BLaER1 treated with 17β-estradiol and CSF1 and Interleukin-3, amounts not matched to agents 10 nM and 100 nM (cell line): ENCODE data around the gene FBN3.

Experiments
- H3K27ac ChIP-seq, 11 experiments: shearing (Covaris generic); formaldehyde crosslinking; 2 replicates each; pipeline ENCODE4 v1.8.1; 2022
- H3K27me3 ChIP-seq, 11 experiments: shearing (Covaris generic); formaldehyde crosslinking; 2 replicates each; pipeline ENCODE4 v1.8.1; 2022
- H3K36me3 ChIP-seq, 11 experiments: shearing (Covaris generic); formaldehyde crosslinking; 2 replicates each; pipeline ENCODE4 v1.8.1; 2022
- H3K4me1 ChIP-seq, 10 experiments: shearing (Covaris generic); formaldehyde crosslinking; 2 replicates each; pipeline ENCODE4 v1.8.1; 2022
- H3K4me2 ChIP-seq, 11 experiments: shearing (Covaris generic); formaldehyde crosslinking; 2 replicates each; pipeline ENCODE4 v1.8.1; 2022
- H3K4me3 ChIP-seq, 10 experiments: shearing (Covaris generic); formaldehyde crosslinking; 2 replicates each; pipeline ENCODE4 v1.8.1; 2022
- H3K9ac ChIP-seq, 11 experiments: shearing (Covaris generic); formaldehyde crosslinking; 2 replicates each; pipeline ENCODE4 v1.8.1; 2022
- H3K9me3 ChIP-seq, 11 experiments: shearing (Covaris generic); formaldehyde crosslinking; replicated peaks in 1 of 11; 2 replicates each; pipeline ENCODE4 v1.8.1; 2022
- H4K20me1 ChIP-seq, 11 experiments: shearing (Covaris generic); formaldehyde crosslinking; 2 replicates each; pipeline ENCODE4 v1.8.1; 2022
- Cebpa-rat ChIP-seq, 11 experiments: shearing (Covaris generic); IDR thresholded peaks; 2 replicates each; pipeline ENCODE4 v1.8.1; 2022

FBN3 gene

DNA sequence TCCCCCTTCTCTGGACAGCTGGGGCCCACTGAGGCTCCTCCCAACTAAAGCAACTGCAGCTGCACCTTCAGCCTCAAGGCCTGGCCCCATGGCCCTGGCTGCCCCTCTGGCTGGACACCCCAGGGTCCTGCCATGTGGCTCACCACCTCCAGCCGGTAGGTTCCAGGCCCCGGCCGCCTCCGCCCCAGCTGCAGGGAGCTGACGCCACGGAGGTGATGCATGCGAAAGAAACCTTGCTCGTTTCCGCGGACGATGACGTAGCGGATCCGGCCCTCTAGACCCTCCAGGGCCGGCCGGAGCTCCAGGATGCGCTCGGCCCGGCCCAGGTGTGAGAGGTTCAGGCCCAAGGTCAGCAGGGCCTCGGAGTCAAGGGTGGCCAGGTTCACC lies 83.5 kb downstream of the FBN3 start:
- H3K4me2 ChIP-seq = peak overlapping the region; percentile 14 to 76 (median 62); a peak in 19 of 22 replicates
- no peak overlapping the region for H3K4me3 ChIP-seq
- H3K27me3 ChIP-seq = no peaks in the 10 kb centered on the region

DNA sequence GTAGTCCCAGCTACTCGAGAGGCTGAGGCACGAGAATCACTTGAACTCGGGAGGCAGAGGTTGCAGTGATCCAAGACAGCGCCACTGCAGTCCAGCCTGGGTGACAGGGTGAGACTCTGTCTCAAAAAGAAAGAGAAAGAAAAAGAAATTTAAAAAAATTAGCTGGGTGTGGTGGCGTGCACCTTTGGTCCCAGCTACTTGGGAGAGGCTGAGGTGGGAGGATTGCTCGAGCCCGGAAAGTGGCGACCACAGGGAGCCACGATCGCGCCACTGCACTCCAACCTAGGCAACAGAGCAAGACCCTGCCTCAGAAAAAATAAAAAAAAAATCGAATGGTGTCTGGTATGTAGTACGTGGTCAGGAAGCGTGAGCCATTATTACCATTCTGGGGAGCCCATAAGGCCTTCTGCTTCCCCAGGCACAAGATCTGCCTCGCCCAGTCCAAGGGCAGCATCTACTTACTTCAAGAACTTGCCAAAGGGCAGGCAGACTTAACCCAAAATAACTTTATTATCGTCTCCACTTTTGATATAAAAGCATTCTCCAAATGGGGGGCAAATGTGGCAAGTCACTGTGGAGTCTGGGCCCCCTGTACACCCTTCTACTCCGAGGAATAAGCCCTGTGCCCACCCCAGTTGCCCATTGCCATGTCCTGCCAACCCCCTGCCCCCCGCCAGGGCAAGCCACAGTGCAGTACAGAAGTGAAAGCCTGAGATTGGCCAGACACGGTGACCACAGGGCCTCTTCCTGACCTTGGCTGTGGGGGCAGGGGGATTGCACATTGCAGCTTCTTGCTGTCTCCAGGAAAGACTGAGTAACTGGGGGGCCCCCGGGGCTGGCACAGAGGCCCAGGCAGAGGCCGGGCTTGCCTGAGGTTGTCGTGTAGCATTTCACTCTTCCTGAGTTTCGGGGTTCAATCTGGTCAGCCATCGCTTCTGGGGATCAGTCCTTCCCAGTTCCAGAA lies 84.2 kb downstream of the FBN3 start:
- Histone ChIP-seq H3K4me3 (no peak overlapping the region), H3K4me1 (peaks cover 7 to 19% (median 12%) of the 10 kb centered on the region in 10 experiments; a peak in 17 of 20 replicates), H3K9ac (peak overlapping the region in 4 of 11 experiments; percentile 2 to 42 (median 13); a peak in 4 of 22 replicates), H3K27me3 (no peaks in the 10 kb centered on the region), H4K20me1 (no peaks in the 10 kb centered on the region; a peak in 2 of 22 replicates), H3K27ac (peak overlapping the region in 5 of 11 experiments; percentile 4 to 25 (median 9); a peak in 5 of 22 replicates), H3K36me3 (no peaks in the 10 kb centered on the region), H3K9me3 (peaks cover 10 to 15% (median 12%) of the 10 kb centered on the region in 11 experiments), H3K4me2 (peak overlapping the region; percentile 14 to 76 (median 62); a peak in 19 of 22 replicates)
- no peak for TF ChIP-seq Cebpa-rat (IDR thresholded peaks at IDR 0.05)

More for the DNA sequence above, 83.5 kb downstream of the FBN3 start:
- no peak for TF ChIP-seq Cebpa-rat (IDR thresholded peaks at IDR 0.05)
- peaks cover 7 to 19% (median 12%) of the 10 kb centered on the region in 10 experiments; a peak in 17 of 20 replicates for H3K4me1 ChIP-seq
- peaks cover 13 to 22% (median 17%) of the 10 kb centered on the region in 11 experiments for H3K9me3 ChIP-seq
- H3K9ac ChIP-seq = peak overlapping the region in 3 of 11 experiments; percentile 2 to 42 (median 21); a peak in 2 of 22 replicates
- H4K20me1 ChIP-seq = no peaks in the 10 kb centered on the region; a peak in 2 of 22 replicates
- H3K36me3 ChIP-seq = no peaks in the 10 kb centered on the region
- H3K27ac ChIP-seq = peak overlapping the region in 4 of 11 experiments; percentile 4 to 25 (median 10); a peak in 3 of 22 replicates

DNA sequence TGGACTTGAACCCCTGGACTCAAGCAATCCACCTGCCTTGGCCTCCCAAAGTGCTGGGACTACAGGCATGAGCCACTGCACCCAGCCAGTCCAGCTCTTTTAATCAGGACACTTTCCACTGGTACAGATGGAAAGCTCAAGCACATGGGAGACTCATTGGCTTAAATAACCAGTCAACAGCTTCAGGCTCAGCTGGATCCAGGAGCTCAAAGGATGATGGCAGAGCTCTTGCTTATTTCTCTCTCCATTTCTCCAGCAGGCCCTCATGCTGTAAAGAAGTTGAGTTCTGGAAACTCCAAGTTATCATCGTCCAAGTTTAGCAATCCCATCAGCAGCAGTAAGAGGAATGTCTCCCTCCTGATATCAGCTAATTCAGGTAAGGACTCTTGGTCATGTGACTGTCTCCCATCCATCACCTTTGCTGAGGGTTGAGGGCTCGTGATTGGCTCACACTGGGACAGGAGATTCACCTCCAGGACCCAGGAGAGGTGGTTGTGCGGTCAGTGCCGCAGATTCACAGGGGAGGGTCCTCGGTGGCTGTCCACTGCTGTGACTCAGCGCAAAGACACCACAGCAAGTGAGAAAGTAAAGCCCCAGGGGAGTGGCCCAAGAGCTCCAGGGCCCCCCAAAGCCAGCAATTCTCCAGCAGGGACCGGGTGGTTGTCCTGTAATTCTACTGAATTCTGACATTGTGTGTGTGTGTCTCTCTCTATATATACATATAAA lies 91.7 kb downstream of the FBN3 start:
- H3K9ac ChIP-seq = no peak overlapping the region
- no peak for TF ChIP-seq Cebpa-rat (IDR thresholded peaks at IDR 0.05)
- H4K20me1 ChIP-seq = no peaks in the 10 kb centered on the region; a peak in 1 of 22 replicates
- H3K27ac ChIP-seq = no peak overlapping the region
- H3K9me3 ChIP-seq = no peaks in the 10 kb centered on the region
- H3K4me3 ChIP-seq = no peak overlapping the region
- H3K27me3 ChIP-seq = no peaks in the 10 kb centered on the region
- H3K4me1 ChIP-seq = peaks cover 0 to 11% (median 2%) of the 10 kb centered on the region in 10 experiments; a peak in 12 of 20 replicates
- H3K36me3 ChIP-seq = no peaks in the 10 kb centered on the region
- H3K4me2 ChIP-seq = no peak overlapping the region

DNA sequence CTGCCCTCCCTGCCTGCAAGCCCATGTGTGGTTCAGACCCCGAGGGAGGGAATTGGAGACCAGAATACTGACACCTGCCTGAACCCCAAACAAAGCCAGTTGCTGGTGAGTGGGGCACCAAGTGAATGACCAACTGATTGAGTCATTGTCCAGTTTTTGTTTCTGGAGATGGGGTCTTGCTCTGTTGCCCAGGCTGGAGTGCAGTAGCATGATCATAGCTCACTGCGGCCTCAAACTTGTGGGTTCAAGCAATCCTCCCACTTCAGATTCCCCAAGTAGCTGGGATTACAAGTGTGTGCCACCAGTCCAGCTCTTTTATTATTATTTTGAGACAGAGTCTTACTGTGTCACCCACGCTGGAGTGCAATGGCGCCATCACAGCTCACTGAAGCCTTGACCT lies 92.9 kb downstream of the FBN3 start:
- Histone ChIP-seq H3K4me2 (no peak overlapping the region), H3K4me3 (no peak overlapping the region), H3K4me1 (peaks cover 8 to 23% (median 14%) of the 10 kb centered on the region in 10 experiments), H3K9me3 (no peaks in the 10 kb centered on the region), H3K27ac (no peak overlapping the region), H3K36me3 (no peaks in the 10 kb centered on the region), H3K9ac (no peak overlapping the region), H3K27me3 (no peaks in the 10 kb centered on the region), H4K20me1 (no peaks in the 10 kb centered on the region)
- TF ChIP-seq Cebpa-rat (IDR thresholded peaks at IDR 0.05) = no peak

DNA sequence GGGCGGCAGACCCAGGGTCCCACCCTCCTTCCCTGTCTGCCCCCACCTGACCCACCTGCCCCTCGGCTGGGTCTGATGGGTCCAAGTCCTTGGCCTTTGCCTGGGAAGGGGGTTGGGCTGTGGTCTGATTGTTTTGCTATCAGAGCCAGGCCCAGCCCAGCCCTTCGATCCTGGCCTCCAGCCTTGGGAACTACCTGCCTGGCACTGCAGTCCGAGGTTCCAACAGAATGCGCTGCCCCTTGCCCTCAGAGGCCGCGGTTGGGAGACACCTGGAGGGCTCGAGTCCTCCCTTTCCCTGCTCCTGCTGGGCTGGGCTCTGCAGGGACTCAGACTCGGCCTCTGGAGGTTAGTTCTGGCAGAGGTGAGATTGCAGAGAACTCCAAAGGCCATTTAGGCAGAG lies 95.2 kb downstream of the FBN3 start:
- Histone ChIP-seq H3K4me2 (no peak overlapping the region), H3K36me3 (no peaks in the 10 kb centered on the region), H3K4me3 (no peak overlapping the region), H3K9me3 (no peaks in the 10 kb centered on the region), H4K20me1 (no peaks in the 10 kb centered on the region), H3K27me3 (no peaks in the 10 kb centered on the region), H3K9ac (no peak overlapping the region), H3K4me1 (peaks cover 15 to 38% (median 27%) of the 10 kb centered on the region in 10 experiments), H3K27ac (no peak overlapping the region)
- no peak for TF ChIP-seq Cebpa-rat (IDR thresholded peaks at IDR 0.05)

DNA sequence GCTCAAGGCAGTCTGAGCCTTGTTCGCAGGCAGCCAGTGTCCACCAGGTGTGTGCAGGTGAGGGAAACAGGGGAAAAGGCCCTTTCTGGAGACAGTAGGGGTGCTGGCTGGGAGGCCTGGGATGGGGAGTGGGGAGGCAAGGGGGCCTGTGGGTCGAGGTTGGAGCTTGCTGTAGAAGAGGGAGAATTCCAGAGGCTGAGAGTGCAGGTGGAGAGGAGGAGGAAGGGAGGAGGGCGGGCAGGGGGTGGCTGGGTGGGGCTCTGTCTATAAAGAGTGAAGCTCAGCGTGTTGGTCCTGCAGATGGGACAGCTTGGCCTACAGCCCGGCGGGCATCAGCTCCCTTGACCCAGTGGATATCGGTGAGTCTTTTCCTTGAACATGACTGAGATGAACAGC lies 96.9 kb downstream of the FBN3 start, which contains the start of gene CCL25:
Gene CCL25, plus strand, starts transcription at position 297 of the 396 bp plus-strand sequence. CDS start 290 bp downstream, outside the sequence.
- H3K4me2 ChIP-seq = peak within 1 kb of the TSS; percentile 74 to 95 (median 85)
- H3K4me3 ChIP-seq = peak within 1 kb of the TSS in 1 of 10 experiments; percentile 35; a peak in 2 of 20 replicates
- no peaks in the 10 kb centered on the region for H4K20me1 ChIP-seq
- no peak for TF ChIP-seq Cebpa-rat (IDR thresholded peaks at IDR 0.05)
- H3K27me3 ChIP-seq = no peaks in the 10 kb centered on the region
- peaks cover 15 to 38% (median 27%) of the 10 kb centered on the region in 10 experiments for H3K4me1 ChIP-seq
- H3K9ac ChIP-seq = peak within 1 kb of the TSS in 5 of 11 experiments; percentile 36 to 51 (median 48); a peak in 6 of 22 replicates
- no peaks in the 10 kb centered on the region for H3K36me3 ChIP-seq
- H3K27ac ChIP-seq = peak within 1 kb of the TSS in 8 of 11 experiments; percentile 51 to 79 (median 72); a peak in 15 of 22 replicates
- H3K9me3 ChIP-seq = no peaks in the 10 kb centered on the region

DNA sequence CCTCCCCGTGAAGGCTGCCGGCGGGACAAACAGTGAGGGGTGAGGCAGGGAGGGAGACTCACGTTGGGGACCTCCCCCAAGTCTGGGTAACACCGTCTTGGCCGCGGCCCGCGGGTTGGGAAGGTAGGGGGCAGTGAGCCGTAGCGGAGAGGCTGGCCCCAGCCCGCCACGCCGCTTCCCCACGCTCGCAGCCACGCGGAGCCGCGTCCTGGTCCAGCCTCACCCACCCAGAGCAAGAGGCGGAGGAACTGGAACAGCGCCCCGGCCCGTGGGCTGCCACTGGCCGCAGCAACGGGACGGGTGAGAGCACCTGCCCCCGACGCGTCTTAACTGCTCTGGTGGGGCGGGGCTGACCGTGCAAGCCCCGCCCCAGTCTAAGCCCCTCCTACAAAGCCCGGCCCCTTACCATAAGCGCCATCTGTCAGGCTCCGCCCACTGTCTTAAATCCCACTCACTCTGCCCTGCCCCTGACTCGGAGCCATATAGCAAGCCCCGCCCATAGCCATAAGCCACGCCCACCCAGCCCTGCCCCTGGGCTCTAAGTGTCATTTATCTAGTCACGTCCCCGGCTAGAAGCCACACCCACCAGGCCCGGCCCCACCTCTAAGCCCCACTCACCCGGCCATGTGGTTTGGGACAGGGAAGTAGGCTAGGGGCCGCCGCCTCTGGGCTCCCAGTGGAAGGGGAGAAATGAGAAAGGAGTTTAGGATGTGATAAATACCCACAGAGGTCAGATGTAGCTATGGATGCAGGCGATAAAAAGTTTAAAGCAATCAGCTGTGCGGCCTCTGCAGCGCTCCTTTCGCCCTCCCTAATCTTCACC lies 98.9 kb downstream of the FBN3 start:
- no peak for TF ChIP-seq Cebpa-rat (IDR thresholded peaks at IDR 0.05)
- peaks cover 15 to 46% (median 30%) of the 10 kb centered on the region in 10 experiments for H3K4me1 ChIP-seq
- H3K9me3 ChIP-seq = no peaks in the 10 kb centered on the region
- H3K9ac ChIP-seq = peak overlapping the region; percentile 40 to 75 (median 63); a peak in 21 of 22 replicates
- H3K27me3 ChIP-seq = no peaks in the 10 kb centered on the region
- no peaks in the 10 kb centered on the region for H3K36me3 ChIP-seq
- H3K27ac ChIP-seq = peak overlapping the region in 9 of 11 experiments; percentile 47 to 79 (median 72); a peak in 18 of 22 replicates
- H3K4me3 ChIP-seq = peak overlapping the region; percentile 42 to 70 (median 60)
- no peaks in the 10 kb centered on the region for H4K20me1 ChIP-seq
- peak overlapping the region; percentile 66 to 95 (median 90) for H3K4me2 ChIP-seq

DNA sequence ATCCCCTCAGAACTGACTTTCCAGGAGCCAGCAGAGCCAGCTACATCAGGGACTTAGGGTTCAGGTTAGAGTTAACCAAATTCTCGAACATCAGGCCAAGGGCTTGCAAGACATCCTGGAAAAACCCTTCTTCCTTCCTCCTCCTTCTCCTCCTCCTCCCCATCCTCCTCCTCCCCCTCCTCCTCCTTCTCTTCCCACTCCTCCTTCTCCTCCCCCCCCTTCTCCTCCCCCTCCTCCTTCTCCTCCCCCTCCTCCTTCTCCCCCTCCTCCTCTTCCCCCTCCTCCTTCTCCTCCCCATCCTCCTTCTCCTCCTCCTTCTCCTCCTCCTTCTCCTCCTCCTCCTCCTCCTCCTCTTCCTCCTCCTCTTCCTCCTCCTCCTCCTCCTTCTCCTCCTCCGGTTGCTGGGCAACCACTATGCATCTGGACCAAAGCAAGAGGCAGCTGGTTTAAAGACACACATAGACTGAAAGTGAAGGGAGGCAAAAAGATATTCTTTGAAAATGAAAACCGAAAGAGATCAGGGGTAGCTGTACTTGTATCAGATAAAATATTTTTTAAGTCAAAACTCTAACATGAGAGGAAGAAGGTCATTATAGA lies 102.7 kb downstream of the FBN3 start:
- Histone ChIP-seq H3K9ac (no peak overlapping the region), H3K4me3 (no peak overlapping the region), H3K36me3 (no peaks in the 10 kb centered on the region), H3K27me3 (no peaks in the 10 kb centered on the region), H3K4me2 (no peak overlapping the region), H4K20me1 (no peaks in the 10 kb centered on the region), H3K4me1 (peaks cover 8 to 28% (median 21%) of the 10 kb centered on the region in 10 experiments), H3K27ac (no peak overlapping the region), H3K9me3 (no peaks in the 10 kb centered on the region)
- no peak for TF ChIP-seq Cebpa-rat (IDR thresholded peaks at IDR 0.05)
